Ureter (tissue), 1 donor: Measurements from ENCODE around the gene ALX4. TPM values are rescaled to one million over a fixed set of nuclear protein-coding genes. Genes with fewer than 3 reads are reported as not detected.

Source experiments
- DNase-seq: peaks from one replicate; pipeline ENCODE4 v3.0.0-alpha.2; 2020; ENCODE audit warnings: low spot score
- total RNA-seq: library from RNA; stranded (reverse); gene quantifications from one replicate; pipeline ENCODE4 v1.2.4, GENCODE V29; 2023
- donor health status: DM: yes; HTN: yes; CAD: no.

ALX4 gene
- total RNA-seq, 1 donor from 2014 or later = not detected

DNA sequence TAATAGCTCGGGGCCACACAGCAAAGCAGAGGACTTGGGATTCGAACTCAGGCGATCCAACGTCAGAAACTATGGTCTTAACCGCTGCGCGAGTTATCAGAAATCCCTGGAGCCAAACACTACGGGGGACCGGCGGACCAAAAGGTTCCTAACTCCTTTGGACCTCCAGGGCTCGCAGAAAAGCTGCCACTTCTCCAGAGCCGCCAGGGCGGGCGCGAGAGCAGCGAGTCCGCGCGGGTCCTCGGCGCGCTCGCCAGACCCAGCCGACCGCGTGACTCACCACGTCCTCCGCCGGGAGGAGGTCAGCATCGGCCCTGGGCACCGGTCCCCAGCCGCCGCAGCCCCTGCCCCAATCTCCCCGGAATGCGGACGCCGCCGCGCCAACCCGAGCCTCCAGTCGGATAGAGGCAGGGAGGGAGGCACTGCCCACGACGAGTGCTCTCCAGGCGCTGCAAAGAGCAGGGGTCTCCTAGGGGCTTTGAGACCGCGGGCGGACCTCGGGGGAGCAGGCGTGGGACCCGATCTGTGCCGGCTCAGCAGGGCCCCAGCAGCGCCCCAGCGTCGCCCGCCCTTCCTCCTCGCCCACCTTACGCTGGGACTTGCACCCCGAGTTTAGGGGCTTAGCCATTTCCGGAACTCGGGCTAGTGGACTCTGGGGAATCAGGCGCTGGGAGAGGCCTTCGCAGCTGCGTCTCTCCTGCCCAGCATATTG, 6.2 kb upstream of the ALX4 start:
- DNase-seq = no peak

DNA sequence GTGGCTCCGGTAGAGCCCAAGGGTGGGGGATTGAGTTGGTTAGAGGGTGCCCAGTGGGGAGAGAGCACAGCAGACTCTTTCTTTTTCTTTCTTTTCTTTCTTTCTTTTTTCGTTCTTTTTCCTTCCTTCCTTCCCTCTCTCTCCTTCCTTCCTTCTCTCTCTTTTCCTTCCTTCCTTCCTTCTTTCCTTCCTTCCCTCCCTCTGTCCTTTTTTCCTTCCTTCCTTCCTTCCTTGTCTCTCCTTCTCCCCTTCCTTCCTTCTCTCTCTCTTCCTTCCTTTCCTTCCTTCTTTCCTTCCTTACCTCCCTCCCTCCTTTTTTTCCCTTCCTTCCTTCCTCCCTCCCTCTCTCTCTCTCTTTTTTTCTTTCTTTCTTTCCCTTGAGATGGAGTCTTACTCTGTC, 4.8 kb upstream of the ALX4 start:
- no peak for DNase-seq

DNA sequence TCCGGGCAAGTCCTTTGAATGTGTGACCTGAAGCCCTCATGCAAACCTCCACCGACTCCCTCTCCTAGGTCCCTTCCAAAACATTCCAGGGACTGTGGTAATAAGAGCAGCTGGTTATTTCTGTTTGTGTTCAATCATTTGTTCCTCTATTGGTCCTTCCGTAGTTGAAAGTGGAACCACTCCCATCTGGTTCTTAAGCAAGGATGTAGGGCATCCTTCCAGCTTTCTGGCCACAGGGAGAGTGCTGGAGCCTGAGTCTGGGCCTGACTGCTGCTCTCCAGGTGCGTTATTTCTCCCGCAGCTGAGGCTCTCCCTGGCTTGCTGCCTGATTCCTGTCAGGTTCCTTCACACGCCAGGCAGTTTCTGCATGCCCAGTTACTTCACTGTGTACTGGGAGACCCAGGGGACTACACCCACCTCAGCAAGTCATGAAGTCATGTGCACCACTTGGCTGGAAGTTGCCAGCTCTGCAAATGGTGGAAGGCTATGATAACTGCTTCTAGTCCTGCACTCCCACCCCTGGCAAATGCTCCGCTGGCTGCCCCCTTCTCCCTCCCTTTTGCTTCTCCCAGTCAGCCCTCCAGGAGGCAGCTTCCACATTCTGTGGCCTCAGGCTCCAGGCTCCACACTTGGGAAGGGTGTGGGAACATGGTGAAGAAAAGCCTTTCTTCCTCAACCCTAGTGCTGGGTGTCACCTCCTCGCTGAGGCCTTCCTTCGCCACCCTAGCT, 4.0 kb upstream of the ALX4 start:
- DNase-seq = no peak

DNA sequence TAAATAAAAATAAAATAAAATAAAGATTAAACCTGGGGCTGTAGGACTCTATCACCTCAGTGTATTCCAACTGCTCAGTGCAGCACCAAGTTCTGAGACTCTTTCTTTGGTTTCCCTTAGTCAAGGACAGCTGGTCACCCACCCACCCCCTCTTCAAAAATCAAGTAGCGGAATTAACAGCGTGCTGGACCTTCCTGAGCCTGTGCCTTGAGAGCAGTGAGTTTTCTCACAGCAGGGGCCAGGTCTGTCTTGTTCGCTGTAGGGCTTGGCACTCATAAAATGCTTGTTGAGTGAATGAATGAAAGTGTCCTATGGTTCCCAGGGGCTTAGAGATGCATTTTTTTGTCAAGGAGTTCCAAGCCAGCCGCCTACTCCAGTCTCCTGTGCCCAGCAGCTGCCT, 2.9 kb upstream of the ALX4 start:
- DNase-seq = no peak

DNA sequence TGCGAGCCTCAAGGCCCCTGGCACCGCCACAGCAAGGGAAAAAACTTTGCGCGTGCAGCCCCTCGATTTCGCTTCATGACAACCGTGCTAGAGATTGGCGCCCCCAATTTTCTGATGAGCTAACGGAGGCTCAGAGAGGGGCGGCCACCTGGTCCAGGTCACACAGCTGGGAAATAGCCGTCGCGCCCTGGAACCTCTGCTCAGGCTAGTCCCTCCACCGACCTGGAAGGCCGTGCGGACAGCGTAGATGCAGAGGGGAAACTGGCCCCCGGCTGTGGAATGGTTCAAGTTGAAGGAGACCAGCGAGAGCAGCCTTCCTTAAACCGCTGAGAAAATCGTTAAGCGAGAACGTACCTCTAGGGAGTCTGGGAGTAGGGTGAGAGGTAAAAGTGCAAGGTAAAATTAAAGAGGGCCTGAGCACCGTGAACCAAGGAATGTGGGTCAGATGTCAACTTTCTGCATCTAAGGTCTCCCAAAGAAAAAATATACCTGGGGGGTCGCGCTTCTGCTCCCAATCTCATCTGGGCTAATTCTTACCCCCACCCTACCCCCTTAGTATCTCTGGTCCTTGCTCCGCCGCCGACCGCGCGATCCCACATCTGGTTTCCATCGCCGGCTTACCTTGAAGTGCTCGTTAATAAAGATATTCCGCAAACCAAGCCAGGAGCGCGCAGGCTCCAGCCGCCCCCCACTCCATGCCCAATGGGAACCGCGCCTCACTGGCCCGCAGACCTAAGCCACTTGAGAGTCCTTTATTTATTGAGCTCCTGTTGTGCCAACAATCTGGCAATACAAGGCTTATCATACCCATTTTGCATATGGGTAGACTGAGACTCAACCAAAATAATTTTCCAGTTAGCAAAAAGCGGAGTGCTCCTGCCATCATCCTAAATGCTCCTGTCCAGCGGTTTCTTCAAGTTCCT, 1.7 kb upstream of the ALX4 start:
- no peak for DNase-seq

DNA sequence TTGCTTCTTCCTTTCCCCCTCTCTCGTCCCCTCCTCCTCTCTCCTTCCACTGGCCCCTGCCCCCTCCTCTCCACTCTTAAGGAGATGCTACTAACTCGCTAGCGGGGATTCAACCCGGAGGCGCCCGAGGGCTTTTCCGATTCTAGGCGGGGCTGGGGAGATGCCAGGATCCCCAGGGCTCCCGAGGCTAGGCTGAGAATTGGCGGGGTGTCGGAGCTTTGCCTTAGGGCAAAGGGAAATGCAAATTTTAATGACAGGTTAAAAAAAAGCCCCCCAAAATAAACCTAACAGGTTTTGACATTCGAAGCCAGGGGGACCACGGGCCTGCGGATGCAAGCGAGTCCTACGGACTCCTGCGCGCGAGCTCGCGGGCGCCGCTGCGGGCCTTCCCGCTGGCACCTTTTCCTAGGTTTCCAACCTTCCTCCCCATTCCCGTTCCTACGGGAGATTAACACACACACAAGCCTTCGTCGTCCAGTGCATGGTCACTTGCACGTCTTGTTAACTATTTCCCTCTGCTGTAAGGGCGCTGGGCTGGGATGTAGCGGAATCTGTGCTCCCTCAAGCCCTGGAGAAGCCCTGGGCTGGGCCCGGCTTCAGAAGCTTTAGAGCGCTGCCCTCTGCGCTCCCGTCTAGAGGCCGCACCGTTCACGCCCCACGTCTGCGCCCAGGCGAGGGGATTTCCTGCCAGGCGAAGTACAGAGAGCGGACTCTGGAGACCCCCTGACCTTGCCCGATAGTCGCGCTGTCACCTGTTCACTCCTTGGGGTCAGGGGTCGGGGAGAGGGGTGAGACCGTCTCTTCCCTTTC, 729 bp upstream of the ALX4 start:
- no peak for DNase-seq

DNA sequence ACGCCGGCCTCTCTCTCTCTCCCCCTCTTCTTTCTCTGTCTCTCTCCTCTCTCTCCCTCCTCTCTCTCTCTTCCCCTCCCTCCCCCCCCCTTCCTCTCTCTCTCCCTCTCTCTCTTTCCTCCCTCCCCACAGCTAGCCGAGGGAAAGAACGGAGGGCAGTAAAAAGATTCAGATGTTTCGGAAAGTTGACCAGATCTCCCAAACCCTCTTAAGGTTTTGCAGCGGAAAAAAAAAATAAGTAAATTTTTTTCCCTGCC, 195 bp upstream of the ALX4 start:
- DNase-seq = no peak

DNA sequence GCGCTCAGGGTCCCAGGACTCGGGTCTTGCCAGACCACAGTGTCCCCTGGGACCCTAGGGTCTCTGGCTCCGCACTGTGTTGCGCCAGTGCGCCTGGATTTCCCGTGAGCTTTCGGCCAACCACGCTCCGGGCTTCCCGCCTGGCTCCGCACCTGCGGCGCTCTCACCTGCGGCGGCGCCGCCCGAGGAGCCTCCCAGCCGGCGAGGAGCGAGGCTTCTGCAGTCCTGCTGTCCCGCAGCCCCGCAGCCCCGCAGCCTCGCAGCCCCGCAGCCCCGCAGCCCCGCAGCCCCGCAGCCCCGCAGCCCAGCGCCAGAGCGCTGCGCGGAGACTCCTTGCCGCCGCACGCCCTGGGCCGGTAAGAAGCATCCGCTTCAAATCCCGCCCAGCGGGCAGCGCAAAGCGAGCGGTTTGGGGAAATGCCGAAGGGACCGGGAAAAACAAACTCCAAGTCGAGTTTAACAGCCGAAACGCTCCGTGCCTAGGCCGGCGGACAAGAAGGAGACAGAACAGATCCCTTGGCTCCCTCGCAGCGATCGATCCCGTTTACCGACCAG, 939 bp downstream of the ALX4 start:
- DNase-seq = no peak

DNA sequence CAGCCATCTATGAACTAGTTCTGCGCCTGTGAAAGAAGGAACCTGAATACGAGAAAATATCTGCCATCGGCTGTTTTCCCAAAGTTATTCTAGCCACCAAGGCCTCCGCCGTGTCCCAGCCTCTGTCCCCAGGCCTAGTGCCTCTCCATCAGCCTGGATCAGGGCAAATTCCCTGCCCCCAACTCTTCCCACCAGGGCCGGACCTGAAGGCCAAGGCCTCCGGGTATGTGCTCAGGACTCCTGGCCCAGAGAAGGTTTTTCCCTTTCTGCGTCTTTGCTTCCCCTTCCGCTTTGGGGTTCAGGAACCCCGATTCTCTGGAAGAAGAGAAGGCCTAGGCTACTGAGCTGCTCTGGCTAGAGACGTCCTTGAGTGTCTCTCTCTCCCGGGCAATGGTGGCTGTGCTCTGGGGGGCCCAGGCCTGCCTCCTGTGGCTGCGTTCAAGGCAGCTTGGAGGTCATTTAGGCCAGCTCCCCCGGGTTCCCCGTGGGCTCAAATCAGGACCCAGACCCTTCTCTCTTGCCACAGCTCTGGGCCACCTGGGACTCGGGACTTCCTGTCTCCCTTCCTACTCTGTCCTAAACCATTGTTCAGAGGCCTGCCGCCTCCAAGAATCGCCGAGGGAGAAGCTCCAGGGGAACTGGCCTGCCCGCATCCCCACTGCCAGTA, 1.6 kb downstream of the ALX4 start:
- no peak for DNase-seq

DNA sequence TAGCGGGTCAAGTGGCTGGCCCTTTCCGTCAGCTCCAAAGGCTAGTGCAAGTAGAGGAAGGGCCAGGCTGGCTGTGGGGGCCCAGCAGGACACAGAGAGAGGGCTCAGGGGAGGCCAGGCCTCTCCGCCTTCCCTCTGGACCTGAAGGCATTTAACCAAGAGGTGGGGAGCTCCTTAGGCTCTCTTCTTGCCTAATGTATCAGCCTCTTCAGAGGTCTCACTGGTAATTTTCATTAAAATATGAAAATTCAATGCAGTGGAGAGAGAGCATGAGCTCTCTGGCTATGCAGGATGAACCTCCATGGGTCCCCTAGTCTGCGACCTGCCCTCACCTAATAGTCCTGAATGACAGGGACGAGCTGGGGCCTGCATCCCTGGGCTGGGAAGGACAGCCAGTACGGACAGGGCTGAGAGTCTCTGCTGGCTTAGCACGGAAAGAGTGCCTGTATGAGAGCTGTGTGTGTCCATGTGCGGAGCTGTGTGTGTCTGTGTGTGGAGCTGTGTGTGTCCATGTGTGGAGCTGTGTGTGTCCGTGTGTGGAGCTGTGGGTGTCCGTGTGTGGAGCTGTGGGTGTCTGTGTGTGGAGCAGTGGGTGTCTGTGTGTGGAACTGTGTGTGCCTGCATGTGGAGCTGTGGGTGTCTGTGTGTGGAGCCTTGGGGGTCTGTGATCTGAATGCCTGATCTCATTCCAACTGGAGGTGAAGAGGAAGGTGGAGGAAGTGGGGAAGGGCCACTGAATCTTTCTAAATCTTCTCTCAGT, 2.4 kb downstream of the ALX4 start:
- no peak for DNase-seq

DNA sequence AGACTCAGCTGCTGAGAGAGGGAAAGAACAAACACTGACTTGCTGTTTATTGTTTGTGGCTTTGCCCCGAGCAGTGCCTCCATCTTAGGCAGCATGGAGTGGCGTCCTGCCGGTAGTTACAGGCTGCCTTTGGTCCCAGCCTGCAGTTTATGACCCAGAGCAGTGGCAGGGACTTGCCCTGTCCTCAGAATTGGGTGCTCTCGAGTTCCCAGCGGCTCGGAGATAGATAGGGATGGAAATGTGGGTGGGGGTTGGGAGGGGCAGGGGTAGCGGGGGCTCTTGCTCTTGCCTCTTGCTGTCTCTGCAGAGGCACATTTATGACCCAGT, 3.1 kb downstream of the ALX4 start:
- no peak for DNase-seq

DNA sequence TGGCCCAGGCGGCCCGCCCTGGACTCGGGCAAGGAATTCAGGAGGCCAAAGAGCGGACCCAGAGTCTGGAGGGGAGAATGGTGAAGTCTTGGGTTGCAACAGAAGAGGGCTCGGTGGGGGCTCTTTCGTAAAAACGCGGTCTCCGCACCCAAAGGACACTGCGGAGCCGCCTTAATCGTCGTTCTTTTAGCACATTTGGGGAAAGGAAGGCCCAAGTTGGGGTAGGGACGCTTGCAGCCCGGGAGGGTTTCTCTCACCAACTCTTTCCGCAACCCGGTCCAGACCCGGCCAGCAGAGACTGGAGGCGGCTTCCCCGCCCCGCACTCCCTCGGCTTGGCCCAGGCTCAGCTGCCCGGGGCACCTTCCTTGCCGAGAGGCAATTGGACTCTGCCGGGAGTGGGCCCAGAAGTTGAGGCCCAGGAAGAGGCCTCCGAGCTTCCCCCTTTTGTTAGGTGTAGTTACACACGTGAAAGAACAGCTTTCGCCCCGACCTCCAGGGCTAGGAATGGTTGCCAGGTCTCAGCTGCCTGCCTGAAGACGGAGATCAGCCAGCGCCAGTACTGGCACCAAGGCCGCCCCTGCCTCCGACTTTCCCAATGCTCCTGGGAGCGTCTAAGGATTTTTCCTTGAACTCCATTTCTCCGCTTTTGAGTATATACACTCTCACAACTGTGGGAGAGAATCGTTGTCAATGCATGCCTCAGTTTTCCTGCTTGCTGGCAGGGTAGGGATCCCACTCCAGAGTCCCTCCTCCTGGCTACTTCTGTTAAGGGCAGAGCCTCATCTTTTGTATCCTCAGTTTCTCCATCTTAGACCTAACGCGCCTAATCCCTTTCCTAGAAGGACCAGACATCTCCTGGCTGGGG, 3.7 kb downstream of the ALX4 start:
- no peak for DNase-seq

DNA sequence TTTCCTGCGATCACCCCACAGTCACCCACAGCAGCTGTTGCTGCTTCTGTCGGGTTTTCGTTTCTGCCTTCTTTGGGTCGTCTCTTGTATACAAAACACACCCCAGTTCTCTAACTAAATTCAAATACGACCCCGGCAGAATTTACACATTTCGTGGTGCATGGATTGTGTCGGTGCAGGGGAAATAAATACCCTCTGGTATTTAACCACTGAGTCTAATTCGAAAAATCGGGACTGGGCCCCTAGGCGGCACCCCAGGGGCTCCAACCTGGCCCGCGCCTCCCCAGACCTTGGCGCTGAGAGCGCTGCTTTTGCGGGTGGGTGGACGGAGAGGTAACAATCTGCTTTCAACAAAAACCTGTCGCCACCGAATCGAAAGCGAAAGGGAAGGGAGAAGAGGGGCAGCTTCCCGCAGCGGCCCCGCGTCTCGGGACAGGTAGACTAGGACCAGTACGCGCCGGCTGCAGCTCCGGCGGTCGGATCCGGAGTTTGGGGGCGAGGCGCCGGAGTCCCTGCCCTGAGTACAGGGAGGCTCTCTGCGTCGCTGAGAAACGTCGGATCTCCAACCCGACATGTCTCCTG, 4.4 kb downstream of the ALX4 start:
- DNase-seq = no peak

DNA sequence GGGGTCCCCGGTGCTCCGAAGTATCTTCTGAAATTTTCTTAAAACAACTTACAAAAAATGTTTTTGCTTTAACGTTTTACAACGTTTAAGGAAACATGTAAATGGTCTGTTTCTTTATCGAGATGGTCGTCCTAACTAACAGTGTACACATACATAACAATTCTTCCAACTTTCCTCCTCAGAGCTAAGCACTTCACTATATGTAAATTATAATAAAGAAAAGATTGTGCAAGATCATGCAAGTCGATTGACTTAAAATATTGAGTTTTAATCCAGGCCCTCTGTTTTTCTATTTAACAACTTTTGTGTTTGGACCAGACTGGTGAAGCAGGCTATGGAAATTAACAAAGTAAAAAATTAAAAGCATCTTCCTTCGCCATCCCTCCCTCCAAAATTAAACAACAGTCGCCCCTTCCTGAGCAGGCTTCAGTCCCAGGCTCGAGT, 4.9 kb downstream of the ALX4 start:
- no peak for DNase-seq

DNA sequence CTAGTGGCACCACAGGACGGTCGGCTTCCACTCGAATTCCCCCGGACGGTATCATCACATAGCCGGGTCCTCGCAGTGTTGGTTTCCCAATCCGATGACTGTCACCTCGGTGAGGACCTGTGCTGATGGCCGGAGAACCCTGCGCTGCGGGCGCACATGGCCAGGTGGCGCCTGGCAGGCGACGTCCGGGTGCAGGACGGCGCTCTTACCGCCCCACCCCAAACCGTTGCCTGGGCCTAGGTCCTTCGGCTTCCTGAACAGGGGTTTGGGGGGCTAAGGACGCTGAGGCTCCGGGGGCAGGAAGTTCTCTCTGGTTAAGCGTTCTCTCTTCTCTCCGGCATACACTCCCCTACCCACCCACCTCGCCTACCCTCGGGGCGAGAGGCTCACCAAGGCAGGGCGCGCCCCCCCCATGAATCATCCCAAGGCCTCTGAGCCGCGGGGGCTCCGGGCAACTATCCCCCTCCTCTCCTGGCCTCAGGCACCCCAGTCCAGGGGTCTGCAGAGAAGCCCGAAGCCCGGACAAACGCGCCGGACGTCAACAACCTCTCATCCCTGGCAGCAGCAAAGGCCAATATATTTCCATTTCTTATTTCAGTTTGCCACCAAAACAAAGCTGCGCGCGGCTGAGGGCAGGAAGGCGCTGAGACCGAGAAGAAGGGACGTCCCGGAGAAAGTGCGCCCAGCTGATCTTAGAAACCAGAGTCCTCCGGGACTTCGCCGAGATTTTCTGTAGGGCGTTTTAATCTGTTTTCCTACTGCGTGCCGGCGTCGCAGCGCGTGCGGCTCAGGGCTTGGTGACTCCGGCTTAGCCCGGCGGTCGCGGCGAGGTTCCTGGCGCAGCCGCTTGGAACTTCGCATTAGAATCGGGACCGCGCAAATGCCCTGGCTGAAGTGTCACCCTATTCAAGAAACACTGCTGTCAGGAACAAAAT, 5.6 kb downstream of the ALX4 start:
- no peak for DNase-seq

DNA sequence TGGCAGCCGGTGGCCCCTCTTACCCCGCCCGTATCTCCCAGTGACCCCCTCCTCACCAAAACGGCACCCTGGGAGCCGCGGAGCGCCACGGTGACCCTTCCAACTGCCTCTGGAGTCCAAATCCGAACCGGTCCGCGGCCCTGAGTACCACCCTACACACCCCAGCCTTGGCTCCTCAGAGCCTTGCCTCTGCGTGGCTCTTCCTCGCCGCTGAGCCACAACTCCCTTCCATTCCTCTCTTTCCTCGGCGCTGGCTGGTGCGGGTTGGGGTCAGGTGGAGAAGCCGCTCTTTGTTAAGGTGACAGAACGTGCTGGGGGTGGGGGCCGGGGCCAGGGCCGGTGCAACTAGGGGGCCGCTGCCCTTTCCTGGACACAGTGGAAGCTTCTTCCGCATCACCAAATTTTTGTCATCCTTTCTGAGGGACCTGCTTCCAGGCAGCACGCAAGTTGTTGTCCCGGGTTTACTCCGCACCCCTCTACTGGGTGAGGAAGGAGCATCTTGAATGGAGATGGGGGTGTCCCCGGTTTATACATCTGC, 6.5 kb downstream of the ALX4 start:
- DNase-seq = no peak

DNA sequence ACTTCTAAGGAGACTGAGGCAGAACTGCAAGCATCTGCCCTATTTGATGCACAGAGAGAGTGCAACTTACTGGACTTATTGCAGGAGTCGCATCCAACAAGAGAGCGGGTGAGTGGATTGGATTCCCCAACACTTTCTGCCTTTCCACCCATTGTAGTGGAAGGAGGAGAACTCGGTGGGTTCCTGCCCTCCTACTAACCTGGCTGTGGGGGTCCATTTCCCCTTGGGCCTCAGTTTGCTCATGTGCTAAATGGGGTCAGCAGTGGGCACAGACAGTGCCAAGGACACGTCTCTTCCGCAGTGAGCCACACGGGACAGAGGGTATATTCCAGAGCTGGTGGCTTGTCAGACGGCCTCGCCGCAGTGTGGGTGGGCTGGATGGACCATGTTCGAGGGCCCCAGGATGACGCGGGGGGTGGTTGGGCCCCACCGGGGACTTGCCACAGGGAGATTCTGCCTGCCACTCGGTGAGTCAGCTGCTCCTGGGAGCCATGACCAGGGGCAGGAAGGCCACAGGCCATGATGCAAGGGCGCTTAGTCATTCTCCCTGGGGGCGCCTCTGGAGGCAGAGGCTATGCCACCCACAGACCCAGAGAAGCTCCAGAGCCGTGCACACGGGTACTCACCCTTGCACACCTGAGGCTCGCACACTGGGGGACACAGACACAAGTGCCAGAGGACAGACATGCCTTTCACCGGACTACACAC, 8.2 kb downstream of the ALX4 start:
- no peak for DNase-seq
